H9 (cell line): Measurements from ENCODE around the gene MACC1. TPM values are rescaled to one million over a fixed set of nuclear protein-coding genes. Genes with fewer than 3 reads are reported as not detected.
A peak's percentile ranks its signal among the peaks of the same experiment; 100 is the strongest.

Source experiments
- DNase-seq: peaks from one replicate; pipeline ENCODE4 v3.0.0-alpha.2; 2017
- H2AFZ ChIP-seq: one replicate; pipeline ENCODE4 v1.6.1; 2013; ENCODE audit warnings: mild to moderate bottlenecking, low read length, control low read depth, moderate library complexity
- H2AK5ac ChIP-seq: 2 replicates; pipeline ENCODE4 v1.6.1; 2013; ENCODE audit warnings: low read length, control low read depth, mixed read lengths; ENCODE audit not compliant: insufficient read length
- H2BK120ac ChIP-seq: one replicate; pipeline ENCODE4 v1.6.1; 2013; ENCODE audit warnings: low read depth, mild to moderate bottlenecking, low read length, control low read depth, inconsistent platforms; ENCODE audit not compliant: poor library complexity, severe bottlenecking
- H2BK12ac ChIP-seq: 2 replicates; pipeline ENCODE4 v1.6.1; 2013; ENCODE audit warnings: low read length, control low read depth, mixed read lengths, low read depth; ENCODE audit not compliant: insufficient read length
- H2BK15ac ChIP-seq: 2 replicates; pipeline ENCODE4 v1.6.1; 2013; ENCODE audit warnings: low read depth, low read length, control low read depth
- H2BK20ac ChIP-seq: one replicate; pipeline ENCODE4 v1.6.1; 2013; ENCODE audit warnings: low read depth, mild to moderate bottlenecking, low read length, control low read depth, inconsistent platforms; ENCODE audit not compliant: poor library complexity, severe bottlenecking
- H2BK5ac ChIP-seq: 2 replicates; pipeline ENCODE4 v1.6.1; 2013; ENCODE audit warnings: low read length, control low read depth, mixed read lengths; ENCODE audit not compliant: insufficient read length
- H3K14ac ChIP-seq: 2 replicates; pipeline ENCODE4 v1.6.1; 2013; ENCODE audit warnings: low read length, control low read depth; ENCODE audit not compliant: insufficient read depth
- H3K18ac ChIP-seq: 2 replicates; pipeline ENCODE4 v1.6.1; 2013; ENCODE audit warnings: low read depth, mild to moderate bottlenecking, mixed read lengths, low read length, control low read depth; ENCODE audit not compliant: insufficient read length
- H3K23ac ChIP-seq: 2 replicates; pipeline ENCODE4 v1.6.1; 2013; ENCODE audit warnings: low read length, control low read depth, mixed read lengths, low read depth; ENCODE audit not compliant: insufficient read length
- H3K23me2 ChIP-seq: 2 replicates; pipeline ENCODE4 v1.6.1; 2013; ENCODE audit warnings: low read depth, mild to moderate bottlenecking, mixed read lengths, low read length, control low read depth; ENCODE audit not compliant: insufficient read length, poor library complexity, severe bottlenecking
- H3K27ac ChIP-seq: 2 replicates; pipeline ENCODE4 v1.5.1; 2013; ENCODE audit warnings: low read length, control low read depth, mixed read lengths, low read depth; ENCODE audit not compliant: insufficient read length
- H3K27me3 ChIP-seq: 2 replicates; pipeline ENCODE4 v1.6.1; 2013; ENCODE audit warnings: low read length, control low read depth, inconsistent platforms; ENCODE audit not compliant: insufficient read depth
- H3K4ac ChIP-seq: 2 replicates; pipeline ENCODE4 v1.6.1; 2013; ENCODE audit warnings: low read depth, mild to moderate bottlenecking, control low read depth, inconsistent platforms, low read length, moderate library complexity
- H3K4me1 ChIP-seq: 2 replicates; pipeline ENCODE4 v1.6.1; 2013; ENCODE audit warnings: low read length, control low read depth, inconsistent platforms; ENCODE audit not compliant: insufficient read depth
- H3K4me2 ChIP-seq: 2 replicates; pipeline ENCODE4 v1.6.1; 2013; ENCODE audit warnings: low read length, control low read depth, mixed read lengths; ENCODE audit not compliant: insufficient read length, insufficient read depth
- H3K56ac ChIP-seq: 2 replicates; pipeline ENCODE4 v1.6.1; 2013; ENCODE audit warnings: low read depth, mild to moderate bottlenecking, mixed read lengths, low read length, control low read depth; ENCODE audit not compliant: insufficient read length
- H3K79me1 ChIP-seq: 2 replicates; pipeline ENCODE4 v1.6.1; 2013; ENCODE audit warnings: low read depth, mild to moderate bottlenecking, moderate library complexity, low read length, control low read depth, inconsistent platforms; ENCODE audit not compliant: insufficient read depth, poor library complexity, severe bottlenecking
- H3K79me2 ChIP-seq: 2 replicates; pipeline ENCODE4 v1.6.1; 2013; ENCODE audit warnings: low read length, control low read depth, inconsistent platforms; ENCODE audit not compliant: insufficient read depth
- H3K9ac ChIP-seq: 2 replicates; pipeline ENCODE4 v1.6.1; 2013; ENCODE audit warnings: low read length, control low read depth, mixed read lengths; ENCODE audit not compliant: insufficient read length; ENCODE audit errors: extremely low read depth
- H3K9me3 ChIP-seq: one replicate; pipeline ENCODE4 v1.6.1; 2013; ENCODE audit warnings: low read depth, low read length, inconsistent platforms; ENCODE audit not compliant: control insufficient read depth
- H3T11ph ChIP-seq: one replicate; pipeline ENCODE4 v1.6.1; 2013; ENCODE audit warnings: mild to moderate bottlenecking, low read length, control low read depth, inconsistent platforms
- H4K20me1 ChIP-seq: one replicate; pipeline ENCODE4 v1.6.1; 2013; ENCODE audit not compliant: control insufficient read depth, insufficient read length, insufficient read depth
- H4K5ac ChIP-seq: 2 replicates; pipeline ENCODE4 v1.6.1; 2013; ENCODE audit warnings: low read depth, mild to moderate bottlenecking, mixed read lengths, low read length, control low read depth; ENCODE audit not compliant: insufficient read length
- H4K8ac ChIP-seq: replicated peaks from 2 replicates; pipeline ENCODE4 v1.6.1; 2013; ENCODE audit warnings: low read length, control low read depth, mixed read lengths, low read depth; ENCODE audit not compliant: insufficient read length
- H4K91ac ChIP-seq: 2 replicates; pipeline ENCODE4 v1.6.1; 2013; ENCODE audit warnings: low read depth, mild to moderate bottlenecking, moderate library complexity, mixed read lengths, low read length, control low read depth; ENCODE audit not compliant: insufficient read length
- H3K27ac Mint-ChIP-seq, 3 experiments: 2 replicates in 2 of 3; 3 replicates in 1 of 3; pipeline ENCODE4 v1.8.0; 2020 to 2021; ENCODE audit warnings: mixed read lengths in 3 of 3, mild to moderate bottlenecking in 1 of 3, moderate library complexity in 1 of 3
- H3K27me3 Mint-ChIP-seq: 2 replicates; pipeline ENCODE4 v1.8.0; 2021; ENCODE audit warnings: low read depth, mild to moderate bottlenecking, moderate library complexity, mixed read lengths
- H3K36me3 Mint-ChIP-seq, 3 experiments: 2 replicates in 2 of 3; 3 replicates in 1 of 3; pipeline ENCODE4 v1.8.0; 2020 to 2021; ENCODE audit warnings: low read depth in 3 of 3, mixed read lengths in 3 of 3; ENCODE audit not compliant: insufficient read depth in 1 of 3
- H3K4me1 Mint-ChIP-seq, 2 experiments: 2 replicates each; pipeline ENCODE4 v1.8.0; 2020; ENCODE audit warnings: mixed read lengths in 2 of 2
- H3K4me3 Mint-ChIP-seq, 2 experiments: 2 replicates in 1 of 2; 3 replicates in 1 of 2; pipeline ENCODE4 v1.8.0; 2020 to 2021; ENCODE audit warnings: mild to moderate bottlenecking in 2 of 2, mixed read lengths in 2 of 2, moderate library complexity in 1 of 2
- H3K9me3 Mint-ChIP-seq, 2 experiments: 2 replicates in 1 of 2; 3 replicates in 1 of 2; pipeline ENCODE4 v1.8.0; 2020; ENCODE audit warnings: mild to moderate bottlenecking in 2 of 2, mixed read lengths in 2 of 2, moderate library complexity in 1 of 2
- CTCF ChIP-seq: fragments of 200-600 bp; sonication (generic); conservative IDR thresholded peaks from 3 replicates; pipeline ENCODE4 v1.8.0; 2021; ENCODE audit warnings: antibody characterized with exemption, mild to moderate bottlenecking
- WGBS: extraction: QIAGEN DNeasy Blood & Tissue Kit; methylation state at CpG from one replicate; pipeline ENCODE4 v1.1.7; 2013; ENCODE audit warnings: missing lambda C conversion rate, low lambda C conversion rate, mixed read lengths; ENCODE audit not compliant: insufficient read length; ENCODE audit errors: extremely low coverage; 5-methylcytosine and 5-hydroxymethylcytosine counted together
- total RNA-seq: library from RNA; stranded (reverse); gene quantifications from 2 replicates; pipeline ENCODE4 v1.2.1, GENCODE V29; 2021

The MACC1 gene
- total RNA-seq, 1 experiment from 2014 or later, result 11.0 TPM

GRCh38 chr7:20219062-20219445 is 1.9 kb upstream of the MACC1 start:
- Histone ChIP-seq H4K5ac (no peak overlapping the region), H3K27ac (no peak overlapping the region), H4K20me1 (no peaks in the 10 kb centered on the region), H4K8ac (no peak overlapping the region), H2BK120ac (no peak overlapping the region), H3K18ac (no peak overlapping the region), H2BK15ac (no peak overlapping the region), H3K4ac (no peak overlapping the region), H3K14ac (no peak overlapping the region), H2AK5ac (peak overlapping the region; percentile 26), H3K56ac (no peak overlapping the region), H4K91ac (no peak overlapping the region), H3K79me1 (no peaks in the 10 kb centered on the region), H2AFZ (no peak overlapping the region), H3K79me2 (no peaks in the 10 kb centered on the region), H3K9me3 (no peaks in the 10 kb centered on the region), H3K27me3 (no peaks in the 10 kb centered on the region), H3K4me1 (peaks cover 9% of the 10 kb centered on the region; the same call in 1 of the 2 replicates), H2BK5ac (no peak overlapping the region), H2BK12ac (no peak overlapping the region), H3K4me2 (no peak overlapping the region), H3T11ph (no peak overlapping the region), H3K9ac (no peak overlapping the region), H2BK20ac (no peak overlapping the region), H3K23ac (no peak overlapping the region), H3K23me2 (no peaks in the 10 kb centered on the region)
- no peak for TF ChIP-seq CTCF
- DNase-seq, result no peak
- no peak overlapping the region for H3K4me3 Mint-ChIP-seq
- H3K36me3 Mint-ChIP-seq, result no peaks in the 10 kb centered on the region; a peak in 1 of 7 replicates
- WGBS, result no CpG with 5 or more reads among the region's 3 CpGs
- H3K27me3 Mint-ChIP-seq, result no peaks in the 10 kb centered on the region
- no peaks in the 10 kb centered on the region for H3K9me3 Mint-ChIP-seq
- H3K27ac Mint-ChIP-seq, result no peak overlapping the region; a peak in 1 of 7 replicates
- H3K4me1 Mint-ChIP-seq, result peaks cover 40 to 41% of the 10 kb centered on the region in 2 experiments
